H1 (cell line): ENCODE results near the gene CACNA1D.

ENCODE experiments used
- CEBPB ChIP-seq: IDR thresholded peaks from 2 replicates; pipeline ENCODE4 v1.6.1; 2012; ENCODE audit warnings: low read depth, low read length
- HDAC2 ChIP-seq, 2 experiments: fragments of 300-600 bp in 1 of 2; sonication (generic) in 1 of 2; IDR thresholded peaks; 2 replicates each; pipeline ENCODE4 v1.6.1; 2011 to 2012; ENCODE audit warnings: low read depth in 2 of 2, low read length in 2 of 2, mild to moderate bottlenecking in 2 of 2, moderate library complexity in 2 of 2, borderline replicate concordance in 1 of 2, inconsistent platforms in 1 of 2
- JUN ChIP-seq: IDR thresholded peaks from 2 replicates; pipeline ENCODE4 v1.6.1; 2011; ENCODE audit warnings: low read depth, mild to moderate bottlenecking, improper control_type of control experiment, low read length
- POU5F1 ChIP-seq: IDR thresholded peaks from 2 replicates; pipeline ENCODE4 v1.6.1; 2011; ENCODE audit warnings: low read depth, mild to moderate bottlenecking, low read length, moderate library complexity
- RFX5 ChIP-seq: IDR thresholded peaks from 2 replicates; pipeline ENCODE4 v1.6.1; 2011; ENCODE audit warnings: low read depth, low read length, improper control_type of control experiment, borderline replicate concordance
- RXRA ChIP-seq: IDR thresholded peaks from 2 replicates; pipeline ENCODE4 v1.6.1; 2011; ENCODE audit warnings: low read depth, mild to moderate bottlenecking, low read length, moderate library complexity; ENCODE audit not compliant: insufficient read depth
- TF ChIP-seq, protein P1 (sequence below), 3 experiments: IDR thresholded peaks; 1 replicate in 2 of 3; 2 replicates in 1 of 3; pipeline versions ENCODE4 v1.5.1 to v1.6.1; 2011; ENCODE audit warnings: low read length in 3 of 3, mild to moderate bottlenecking in 3 of 3, inconsistent platforms in 2 of 3, low read depth in 1 of 3, moderate library complexity in 1 of 3; ENCODE audit not compliant: insufficient read depth in 1 of 3; ENCODE audit errors: control extremely low read depth in 1 of 3

DNA sequence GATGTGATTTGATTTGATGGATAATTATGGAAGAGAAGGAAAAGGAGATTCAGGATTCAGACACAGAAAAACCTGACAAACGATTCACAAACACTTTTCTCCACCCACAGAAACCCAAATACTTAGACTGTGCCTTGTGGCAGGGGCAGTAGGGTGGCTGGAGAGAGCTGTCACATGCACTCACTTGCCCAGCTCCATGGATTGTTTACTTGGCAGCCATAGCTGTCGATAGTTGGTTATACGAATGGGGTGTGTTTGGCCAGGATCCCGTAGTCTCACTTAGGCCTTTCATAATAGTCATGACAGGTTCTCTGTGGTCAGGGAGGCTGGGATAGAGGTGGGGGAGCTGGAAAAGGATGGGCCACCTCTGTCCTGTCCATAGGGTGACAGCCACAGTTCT lies 76.9 kb downstream of the CACNA1D start:
- no peak for TF ChIP-seq RXRA
- TF ChIP-seq HDAC2 (IDR thresholded peaks at IDR 0.05; ENCODE audit: borderline replicate concordance in 1 of 2, low read depth in 2 of 2, low read length in 2 of 2): no peak
- no peak for TF ChIP-seq JUN
- no peak for TF ChIP-seq RFX5
- TF ChIP-seq, protein P1, sequence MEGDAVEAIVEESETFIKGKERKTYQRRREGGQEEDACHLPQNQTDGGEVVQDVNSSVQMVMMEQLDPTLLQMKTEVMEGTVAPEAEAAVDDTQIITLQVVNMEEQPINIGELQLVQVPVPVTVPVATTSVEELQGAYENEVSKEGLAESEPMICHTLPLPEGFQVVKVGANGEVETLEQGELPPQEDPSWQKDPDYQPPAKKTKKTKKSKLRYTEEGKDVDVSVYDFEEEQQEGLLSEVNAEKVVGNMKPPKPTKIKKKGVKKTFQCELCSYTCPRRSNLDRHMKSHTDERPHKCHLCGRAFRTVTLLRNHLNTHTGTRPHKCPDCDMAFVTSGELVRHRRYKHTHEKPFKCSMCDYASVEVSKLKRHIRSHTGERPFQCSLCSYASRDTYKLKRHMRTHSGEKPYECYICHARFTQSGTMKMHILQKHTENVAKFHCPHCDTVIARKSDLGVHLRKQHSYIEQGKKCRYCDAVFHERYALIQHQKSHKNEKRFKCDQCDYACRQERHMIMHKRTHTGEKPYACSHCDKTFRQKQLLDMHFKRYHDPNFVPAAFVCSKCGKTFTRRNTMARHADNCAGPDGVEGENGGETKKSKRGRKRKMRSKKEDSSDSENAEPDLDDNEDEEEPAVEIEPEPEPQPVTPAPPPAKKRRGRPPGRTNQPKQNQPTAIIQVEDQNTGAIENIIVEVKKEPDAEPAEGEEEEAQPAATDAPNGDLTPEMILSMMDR (IDR thresholded peaks at IDR 0.05; ENCODE audit: control extremely low read depth in 1 of 3, insufficient read depth in 1 of 3, low read depth in 1 of 3, low read length in 3 of 3): no peak
- TF ChIP-seq POU5F1: no peak
- TF ChIP-seq CEBPB: no peak
